Subcutaneous abdominal adipose tissue (tissue), 5 donors: ENCODE measurements around the gene INTS13.

Experiments
- H3K27ac ChIP-seq: one replicate; pipeline ENCODE4 v1.7.0; 2013; ENCODE audit warnings: low read depth, mild to moderate bottlenecking, inconsistent platforms, low read length, moderate library complexity
- H3K27me3 ChIP-seq, 5 donors: one replicate each; pipeline ENCODE4 v1.7.0; 2013; ENCODE audit warnings: low read length in 5 of 5, inconsistent platforms in 1 of 5; ENCODE audit not compliant: control insufficient read depth in 5 of 5, insufficient read depth in 4 of 5
- H3K36me3 ChIP-seq, 5 donors: one replicate each; pipeline ENCODE4 v1.7.0; 2013; ENCODE audit warnings: low read length in 5 of 5; ENCODE audit not compliant: control insufficient read depth in 5 of 5, insufficient read depth in 5 of 5
- H3K4me1 ChIP-seq, 5 donors: one replicate each; pipeline ENCODE4 v1.7.0; 2013; ENCODE audit warnings: low read length in 5 of 5, mild to moderate bottlenecking in 3 of 5, moderate library complexity in 1 of 5; ENCODE audit not compliant: control insufficient read depth in 5 of 5, insufficient read depth in 5 of 5
- H3K4me3 ChIP-seq, 5 donors: one replicate each; pipeline ENCODE4 v1.7.0; 2013; ENCODE audit warnings: low read length in 5 of 5, low read depth in 1 of 5
- H3K9ac ChIP-seq, 5 donors: one replicate each; pipeline ENCODE4 v1.7.0; 2013; ENCODE audit warnings: low read length in 5 of 5, mild to moderate bottlenecking in 4 of 5, moderate library complexity in 3 of 5
- H3K9me3 ChIP-seq, 5 donors: one replicate each; pipeline ENCODE4 v1.7.0; 2013; ENCODE audit warnings: low read length in 5 of 5; ENCODE audit not compliant: control insufficient read depth in 5 of 5
- donor health status: healthy.
- donor health status: healthy.
- donor health status: healthy.
- donor health status: healthy.
- donor health status: healthy.

The INTS13 gene

DNA sequence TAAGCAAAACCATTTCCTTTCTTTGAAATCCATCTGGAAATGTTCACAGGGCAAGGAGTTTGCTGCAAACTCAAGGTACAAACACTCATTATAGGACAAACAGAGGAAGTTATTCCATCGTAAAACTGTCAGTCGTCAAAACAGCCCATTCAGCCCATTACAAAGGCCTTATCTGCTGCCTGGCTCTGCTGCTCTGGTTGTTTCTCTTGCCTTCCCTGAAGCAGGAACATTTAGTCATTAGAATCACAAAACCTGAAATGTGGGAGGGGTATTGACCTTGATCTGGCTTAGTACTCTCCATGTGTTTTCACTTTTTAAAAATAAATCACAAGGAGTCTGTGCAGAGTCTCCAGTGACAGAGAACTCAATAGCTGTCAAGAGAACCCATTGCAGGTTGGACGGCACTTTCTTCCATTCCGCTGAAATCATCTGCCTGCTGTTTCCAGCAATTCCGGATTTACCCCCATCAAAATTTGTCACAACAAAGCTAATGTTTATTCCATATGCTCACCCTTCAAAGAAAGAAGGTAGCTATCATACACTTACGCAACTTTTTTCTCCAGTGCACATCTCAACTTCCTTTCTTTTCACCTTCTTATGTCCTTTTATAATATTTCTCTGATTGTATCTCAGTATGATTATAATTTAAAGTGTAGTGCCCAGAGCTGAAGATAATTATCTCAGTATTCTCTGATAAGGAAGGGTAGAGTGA lies 80.2 kb downstream of the INTS13 start:
- no peak overlapping the region for H3K9ac ChIP-seq
- no peak overlapping the region for H3K27ac ChIP-seq
- no peak overlapping the region for H3K4me3 ChIP-seq
- H3K27me3 ChIP-seq: no peaks in the 10 kb centered on the region
- H3K9me3 ChIP-seq: peaks cover 0 to 5% (median 0%) of the 10 kb centered on the region in 5 donors
- no peaks in the 10 kb centered on the region for H3K36me3 ChIP-seq
- peaks cover 2 to 21% (median 14%) of the 10 kb centered on the region in 5 donors for H3K4me1 ChIP-seq

GRCh38 chr12:26855337-26855736 lies 82.4 kb downstream of the INTS13 start:
- no peaks in the 10 kb centered on the region for H3K36me3 ChIP-seq
- peaks cover 0 to 5% (median 0%) of the 10 kb centered on the region in 5 donors for H3K9me3 ChIP-seq
- peaks cover 2 to 21% (median 15%) of the 10 kb centered on the region in 5 donors for H3K4me1 ChIP-seq
- H3K9ac ChIP-seq: no peak overlapping the region
- no peak overlapping the region for H3K4me3 ChIP-seq
- H3K27me3 ChIP-seq: no peaks in the 10 kb centered on the region
- H3K27ac ChIP-seq: no peak overlapping the region
